IMR-90 (cell line): ENCODE measurements around the gene HS6ST3.

Experiments used
- CEBPB ChIP-seq: IDR thresholded peaks from 2 replicates; pipeline ENCODE4 v1.6.1; 2012; ENCODE audit warnings: low read depth, low read length, improper control_type of control experiment
- CHD1 ChIP-seq: IDR thresholded peaks from 2 replicates; pipeline ENCODE4 v1.6.1; 2012; ENCODE audit warnings: low read depth, low read length, improper control_type of control experiment
- FOS ChIP-seq: fragments of 150-350 bp; IDR thresholded peaks from 2 replicates; pipeline ENCODE4 v1.6.1; 2016; ENCODE audit warnings: low read depth, low read length
- MAFK ChIP-seq: IDR thresholded peaks from 2 replicates; pipeline ENCODE4 v1.6.1; 2012; ENCODE audit warnings: low read depth, low read length, improper control_type of control experiment
- MAZ ChIP-seq: IDR thresholded peaks from 2 replicates; pipeline ENCODE4 v1.6.1; 2012; ENCODE audit warnings: low read depth, mild to moderate bottlenecking, low read length, improper control_type of control experiment, moderate library complexity, borderline replicate concordance
- NFE2L2 ChIP-seq: fragments of 150-350 bp; IDR thresholded peaks from 2 replicates; pipeline ENCODE4 v1.6.1; 2016; ENCODE audit warnings: low read depth, mild to moderate bottlenecking, low read length
- POLR2A ChIP-seq: IDR thresholded peaks from 2 replicates; pipeline ENCODE4 v1.6.1; 2012; ENCODE audit warnings: mild to moderate bottlenecking, low read depth, low read length
- RAD21 ChIP-seq: IDR thresholded peaks from 2 replicates; pipeline ENCODE4 v1.6.1; 2012; ENCODE audit warnings: low read length, improper control_type of control experiment
- RCOR1 ChIP-seq: IDR thresholded peaks from 2 replicates; pipeline ENCODE4 v1.6.1; 2012; ENCODE audit warnings: mild to moderate bottlenecking, low read length, improper control_type of control experiment; ENCODE audit not compliant: insufficient replicate concordance
- RFX5 ChIP-seq: IDR thresholded peaks from 2 replicates; pipeline ENCODE4 v1.8.0; 2012; ENCODE audit warnings: low read depth, mild to moderate bottlenecking, low read length, moderate library complexity
- SMC3 ChIP-seq: fragments of 150-350 bp; IDR thresholded peaks from 2 replicates; pipeline ENCODE4 v1.6.1; 2016; ENCODE audit warnings: low read depth, mild to moderate bottlenecking, antibody characterized with exemption, low read length, moderate library complexity
- TF ChIP-seq, protein P1 (sequence below): conservative IDR thresholded peaks from 2 replicates; pipeline ENCODE4 v1.5.1; 2012; ENCODE audit warnings: mild to moderate bottlenecking, low read depth, low read length, improper control_type of control experiment
- TF ChIP-seq, protein P2 (sequence below): fragments of 150-350 bp; IDR thresholded peaks from 2 replicates; pipeline ENCODE4 v1.6.1; 2017; ENCODE audit warnings: mild to moderate bottlenecking, antibody characterized with exemption, low read length, low read depth

DNA sequence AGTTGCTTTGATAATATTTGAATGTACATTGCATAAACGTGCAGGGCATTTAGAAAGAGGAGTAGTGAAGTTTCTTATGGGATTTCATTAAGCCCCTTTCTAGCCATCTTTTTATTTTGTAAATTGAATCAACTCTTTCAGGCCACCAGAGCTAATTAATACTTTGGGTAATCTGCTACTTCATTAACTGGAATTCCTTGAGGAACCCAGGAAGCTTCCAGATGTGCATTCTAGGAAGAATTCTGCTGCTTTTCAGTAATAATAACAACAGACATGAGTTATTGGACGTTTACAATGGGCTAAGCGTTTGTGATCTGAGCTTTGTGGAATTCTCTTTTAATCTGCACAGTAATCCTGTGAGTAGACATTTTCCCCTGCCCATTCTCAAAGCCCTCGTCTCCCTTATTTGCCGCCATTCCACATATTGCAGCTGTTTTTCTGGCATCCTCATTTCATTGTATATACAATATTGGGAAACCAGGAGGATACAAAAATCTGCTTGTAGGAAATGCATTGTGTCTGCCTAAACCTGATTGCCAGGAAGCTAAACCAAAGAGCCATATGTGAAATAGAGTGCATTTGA is 103.9 kb downstream of the HS6ST3 start:
- TF ChIP-seq, protein P1, sequence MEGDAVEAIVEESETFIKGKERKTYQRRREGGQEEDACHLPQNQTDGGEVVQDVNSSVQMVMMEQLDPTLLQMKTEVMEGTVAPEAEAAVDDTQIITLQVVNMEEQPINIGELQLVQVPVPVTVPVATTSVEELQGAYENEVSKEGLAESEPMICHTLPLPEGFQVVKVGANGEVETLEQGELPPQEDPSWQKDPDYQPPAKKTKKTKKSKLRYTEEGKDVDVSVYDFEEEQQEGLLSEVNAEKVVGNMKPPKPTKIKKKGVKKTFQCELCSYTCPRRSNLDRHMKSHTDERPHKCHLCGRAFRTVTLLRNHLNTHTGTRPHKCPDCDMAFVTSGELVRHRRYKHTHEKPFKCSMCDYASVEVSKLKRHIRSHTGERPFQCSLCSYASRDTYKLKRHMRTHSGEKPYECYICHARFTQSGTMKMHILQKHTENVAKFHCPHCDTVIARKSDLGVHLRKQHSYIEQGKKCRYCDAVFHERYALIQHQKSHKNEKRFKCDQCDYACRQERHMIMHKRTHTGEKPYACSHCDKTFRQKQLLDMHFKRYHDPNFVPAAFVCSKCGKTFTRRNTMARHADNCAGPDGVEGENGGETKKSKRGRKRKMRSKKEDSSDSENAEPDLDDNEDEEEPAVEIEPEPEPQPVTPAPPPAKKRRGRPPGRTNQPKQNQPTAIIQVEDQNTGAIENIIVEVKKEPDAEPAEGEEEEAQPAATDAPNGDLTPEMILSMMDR: no peak
- no peak for TF ChIP-seq POLR2A
- TF ChIP-seq SMC3: no peak
- TF ChIP-seq RCOR1: no peak
- TF ChIP-seq CEBPB: no peak
- TF ChIP-seq, protein P2, sequence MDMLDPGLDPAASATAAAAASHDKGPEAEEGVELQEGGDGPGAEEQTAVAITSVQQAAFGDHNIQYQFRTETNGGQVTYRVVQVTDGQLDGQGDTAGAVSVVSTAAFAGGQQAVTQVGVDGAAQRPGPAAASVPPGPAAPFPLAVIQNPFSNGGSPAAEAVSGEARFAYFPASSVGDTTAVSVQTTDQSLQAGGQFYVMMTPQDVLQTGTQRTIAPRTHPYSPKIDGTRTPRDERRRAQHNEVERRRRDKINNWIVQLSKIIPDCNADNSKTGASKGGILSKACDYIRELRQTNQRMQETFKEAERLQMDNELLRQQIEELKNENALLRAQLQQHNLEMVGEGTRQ: no peak
- TF ChIP-seq MAFK: no peak
- TF ChIP-seq CHD1: no peak
- TF ChIP-seq NFE2L2: no peak
- no peak for TF ChIP-seq RFX5
- TF ChIP-seq MAZ: no peak
- no peak for TF ChIP-seq FOS
- no peak for TF ChIP-seq RAD21
